Measurements from ENCODE around the gene GLB1L2.

Gene GLB1L2

GRCh38 chr11:134405436-134405835, 73.6 kb downstream of the GLB1L2 start:
- Histone ChIP-seq H3K36me3 (ENCODE audit: control insufficient read depth, insufficient read depth, low read length) (no peaks in the 10 kb centered on the region), H3K4me3 (replicated peaks; ENCODE audit: low read depth, low read length) (no peak overlapping the region), H3K27me3 (replicated peaks; ENCODE audit: control insufficient read depth, insufficient read depth, low read length) (no peaks in the 10 kb centered on the region)
- TF ChIP-seq, protein P1, sequence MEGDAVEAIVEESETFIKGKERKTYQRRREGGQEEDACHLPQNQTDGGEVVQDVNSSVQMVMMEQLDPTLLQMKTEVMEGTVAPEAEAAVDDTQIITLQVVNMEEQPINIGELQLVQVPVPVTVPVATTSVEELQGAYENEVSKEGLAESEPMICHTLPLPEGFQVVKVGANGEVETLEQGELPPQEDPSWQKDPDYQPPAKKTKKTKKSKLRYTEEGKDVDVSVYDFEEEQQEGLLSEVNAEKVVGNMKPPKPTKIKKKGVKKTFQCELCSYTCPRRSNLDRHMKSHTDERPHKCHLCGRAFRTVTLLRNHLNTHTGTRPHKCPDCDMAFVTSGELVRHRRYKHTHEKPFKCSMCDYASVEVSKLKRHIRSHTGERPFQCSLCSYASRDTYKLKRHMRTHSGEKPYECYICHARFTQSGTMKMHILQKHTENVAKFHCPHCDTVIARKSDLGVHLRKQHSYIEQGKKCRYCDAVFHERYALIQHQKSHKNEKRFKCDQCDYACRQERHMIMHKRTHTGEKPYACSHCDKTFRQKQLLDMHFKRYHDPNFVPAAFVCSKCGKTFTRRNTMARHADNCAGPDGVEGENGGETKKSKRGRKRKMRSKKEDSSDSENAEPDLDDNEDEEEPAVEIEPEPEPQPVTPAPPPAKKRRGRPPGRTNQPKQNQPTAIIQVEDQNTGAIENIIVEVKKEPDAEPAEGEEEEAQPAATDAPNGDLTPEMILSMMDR (IDR thresholded peaks at IDR 0.05; ENCODE audit: insufficient read depth, low read length, poor library complexity, severe bottlenecking), result no peak
- DNase-seq (ENCODE audit: extremely low read depth, insufficient read length), result no peak

- Histone ChIP-seq H3K36me3 (ENCODE audit: control insufficient read depth, insufficient read depth, low read length) (no peaks in the 10 kb centered on the region), H3K4me3 (replicated peaks; ENCODE audit: low read depth, low read length) (no peak overlapping the region)
- TF ChIP-seq, protein P1 (IDR thresholded peaks at IDR 0.05; ENCODE audit: insufficient read depth, low read length, poor library complexity, severe bottlenecking), result no peak
These were observed 74.1 kb downstream of the GLB1L2 start for GRCh38 chr11:134405841-134406240.

GRCh38 chr11:134406264-134407185, 74.7 kb downstream of the GLB1L2 start:
- Histone ChIP-seq H3K4me3 (replicated peaks; ENCODE audit: low read depth, low read length) (no peak overlapping the region), H3K27me3 (replicated peaks; ENCODE audit: control insufficient read depth, insufficient read depth, low read length) (peaks cover 1% of the 10 kb centered on the region; the same call in 1 of the 2 replicates), H3K36me3 (ENCODE audit: control insufficient read depth, insufficient read depth, low read length) (no peaks in the 10 kb centered on the region)
- TF ChIP-seq, protein P1 (IDR thresholded peaks at IDR 0.05; ENCODE audit: insufficient read depth, low read length, poor library complexity, severe bottlenecking), result no peak
- DNase-seq (ENCODE audit: extremely low read depth, insufficient read length), result no peak

More at GRCh38 chr11:134405841-134406240, 74.1 kb downstream of the GLB1L2 start:
- DNase-seq (ENCODE audit: extremely low read depth, insufficient read length), result no peak
- H3K27me3 ChIP-seq (replicated peaks; ENCODE audit: control insufficient read depth, insufficient read depth, low read length), result peaks cover under 1% of the 10 kb centered on the region; the same call in 1 of the 2 replicates

GRCh38 chr11:134407321-134407828, 75.6 kb downstream of the GLB1L2 start:
- Histone ChIP-seq H3K4me3 (replicated peaks; ENCODE audit: low read depth, low read length) (no peak overlapping the region), H3K36me3 (ENCODE audit: control insufficient read depth, insufficient read depth, low read length) (no peaks in the 10 kb centered on the region), H3K27me3 (replicated peaks; ENCODE audit: control insufficient read depth, insufficient read depth, low read length) (peaks cover 1% of the 10 kb centered on the region; the same call in 1 of the 2 replicates)
- no peak for DNase-seq (ENCODE audit: extremely low read depth, insufficient read length)
- TF ChIP-seq, protein P1 (IDR thresholded peaks at IDR 0.05; ENCODE audit: insufficient read depth, low read length, poor library complexity, severe bottlenecking), result no peak

GRCh38 chr11:134407923-134408322, 76.1 kb downstream of the GLB1L2 start:
- peaks cover 1% of the 10 kb centered on the region; the same call in 1 of the 2 replicates for H3K27me3 ChIP-seq (replicated peaks; ENCODE audit: control insufficient read depth, insufficient read depth, low read length)

More at GRCh38 chr11:134407923-134408322, 76.1 kb downstream of the GLB1L2 start:
- TF ChIP-seq, protein P1 (IDR thresholded peaks at IDR 0.05; ENCODE audit: insufficient read depth, low read length, poor library complexity, severe bottlenecking), result no peak
- H3K36me3 ChIP-seq (ENCODE audit: control insufficient read depth, insufficient read depth, low read length), result no peaks in the 10 kb centered on the region
- H3K4me3 ChIP-seq (replicated peaks; ENCODE audit: low read depth, low read length), result no peak overlapping the region
- no peak for DNase-seq (ENCODE audit: extremely low read depth, insufficient read length)

Measured in GM06990 (cell line).